Transverse colon (tissue), 4 donors: Measurements from ENCODE around the gene SMIM43. TPM values are rescaled to one million over a fixed set of nuclear protein-coding genes. Genes with fewer than 3 reads are reported as not detected.

Experiments
- DNase-seq: peaks from one replicate; pipeline ENCODE4 v3.0.0-alpha.2; 2019
- H3K27ac ChIP-seq, 4 donors: fragments of 200-600 bp; sonication (generic); 2 replicates each; pipeline ENCODE4 v1.5.1; 2016 to 2018; ENCODE audit warnings: inconsistent platforms in 4 of 4
- H3K27me3 ChIP-seq: fragments of 200-600 bp; sonication (generic); 2 replicates; pipeline ENCODE4 v1.5.1; 2017; ENCODE audit warnings: inconsistent platforms
- H3K36me3 ChIP-seq, 4 donors: fragments of 200-600 bp; sonication (generic); 2 replicates each; pipeline ENCODE4 v1.5.1; 2017 to 2019; ENCODE audit warnings: inconsistent platforms in 4 of 4
- H3K4me1 ChIP-seq, 4 donors: fragments of 200-600 bp; sonication (generic); 2 replicates each; pipeline ENCODE4 v1.5.1; 2017 to 2020; ENCODE audit warnings: inconsistent platforms in 4 of 4
- H3K4me3 ChIP-seq, 4 donors: fragments of 200-600 bp; sonication (generic); 1 replicate in 1 of 4; 2 replicates in 3 of 4; pipeline versions ENCODE4 v1.5.1 to v1.6.1; 2017 to 2019; ENCODE audit warnings: inconsistent platforms in 4 of 4
- H3K9me3 ChIP-seq, 2 donors: fragments of 200-600 bp; sonication (generic); 2 replicates each; pipeline ENCODE4 v1.5.1; 2017 to 2019; ENCODE audit warnings: inconsistent platforms in 2 of 2
- EP300 ChIP-seq: sonication (generic); formaldehyde crosslinking; IDR thresholded peaks from one replicate; pipeline ENCODE4 v1.6.1; 2017; ENCODE audit warnings: antibody characterized with exemption, low read depth
- POLR2A ChIP-seq: fragments of 450-650 bp; IDR thresholded peaks from one replicate; pipeline ENCODE4 v1.6.1; 2016; ENCODE audit warnings: antibody characterized with exemption, mild to moderate bottlenecking, moderate library complexity
- POLR2AphosphoS5 ChIP-seq, 3 donors: sonication (generic); formaldehyde crosslinking; IDR thresholded peaks; one replicate each; pipeline ENCODE4 v1.6.1; 2016; ENCODE audit warnings: antibody characterized with exemption in 3 of 3
- WGBS, 2 donors: methylation state at CpG; one replicate each; pipeline ENCODE4 v1.1.5; 2018; ENCODE audit warnings: low coverage in 1 of 2; 5-methylcytosine and 5-hydroxymethylcytosine counted together
- in situ Hi-C, 4 donors: fragments of 200-750 bp; cut with MboI; loops; one replicate each; pipeline versions ENCODE4 v1.15.0 to v1.15.1; 2017; ENCODE audit warnings: low sequenced_read_pairs in 3 of 4, low pct_ligation_motif_present in 1 of 4, low pct_unique_long_range_greater_than_20kb in 1 of 4
- intact Hi-C: fragments of 100-400 bp; cut with DNase I; formaldehyde crosslinking; loops from one replicate; pipeline ENCODE4 v1.15.1; 2023; ENCODE audit warnings: low total_unique reads
- total RNA-seq, 4 donors: library from RNA; depleted of rRNA; stranded (reverse); fragments of >200 nt; gene quantifications; one replicate each; pipeline ENCODE4 v1.1.0, GENCODE V29; 2016
- TF ChIP-seq, protein P1 (sequence below), 5 experiments: fragments of 200-600 bp in 3 of 5; fragments of 450-650 bp in 2 of 5; sonication (generic) in 3 of 5; IDR thresholded peaks; 1 replicate in 2 of 5; 2 replicates in 3 of 5; pipeline ENCODE4 v1.5.1; 2016 to 2017; ENCODE audit warnings: antibody characterized with exemption in 5 of 5, inconsistent platforms in 3 of 5, mild to moderate bottlenecking in 2 of 5, moderate library complexity in 1 of 5

The SMIM43 gene
- total RNA-seq, 4 donors from 2014 or later, result 0.27 TPM; not detected in 3

DNA sequence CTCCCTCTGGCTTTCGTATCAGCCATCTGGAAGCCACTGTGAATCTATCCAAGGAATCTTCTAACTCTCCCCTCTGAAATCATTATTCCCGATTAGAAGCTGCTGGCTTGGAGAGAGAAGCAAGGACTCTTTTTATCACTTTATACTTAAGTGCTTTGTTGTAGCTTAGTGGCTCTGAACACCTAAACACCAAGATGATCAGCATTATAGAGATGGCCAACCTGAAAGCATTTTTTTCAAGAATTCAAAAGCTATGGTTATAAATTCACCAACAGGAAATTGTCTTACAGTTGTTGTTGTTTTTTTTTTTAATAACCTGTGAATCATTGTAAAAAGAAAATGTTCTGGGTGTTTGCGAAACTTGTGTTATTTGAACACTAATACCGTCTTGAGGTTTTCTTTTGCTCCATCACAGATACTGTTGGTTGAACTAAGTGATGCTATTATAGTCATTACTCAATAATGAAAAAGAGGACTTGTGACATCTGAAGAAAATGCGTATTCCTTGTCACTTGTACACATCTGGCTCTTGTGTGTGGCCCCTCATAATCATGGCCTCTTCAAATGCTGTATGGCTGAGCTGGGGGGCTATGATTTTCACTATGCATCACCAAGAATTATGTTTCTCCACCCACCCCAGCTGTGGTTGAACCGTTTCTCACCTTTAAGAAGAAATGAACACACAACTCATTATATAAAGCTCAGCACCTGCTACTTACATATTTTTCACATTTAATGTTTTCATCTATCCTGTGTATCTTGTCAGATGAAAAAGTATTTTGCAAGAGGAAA is 11.8 kb upstream of the SMIM43 start:
- Histone ChIP-seq H3K27ac (no peak overlapping the region), H3K27me3 (peaks cover 3% of the 10 kb centered on the region), H3K4me3 (no peak overlapping the region), H3K36me3 (no peaks in the 10 kb centered on the region), H3K4me1 (no peaks in the 10 kb centered on the region), H3K9me3 (no peaks in the 10 kb centered on the region)
- intact Hi-C loops (no loop called here), in situ Hi-C loops (no loop called here)
- TF ChIP-seq POLR2AphosphoS5 (IDR thresholded peaks at IDR 0.05), result no peak
- no peak for TF ChIP-seq POLR2A
- TF ChIP-seq, protein P1, sequence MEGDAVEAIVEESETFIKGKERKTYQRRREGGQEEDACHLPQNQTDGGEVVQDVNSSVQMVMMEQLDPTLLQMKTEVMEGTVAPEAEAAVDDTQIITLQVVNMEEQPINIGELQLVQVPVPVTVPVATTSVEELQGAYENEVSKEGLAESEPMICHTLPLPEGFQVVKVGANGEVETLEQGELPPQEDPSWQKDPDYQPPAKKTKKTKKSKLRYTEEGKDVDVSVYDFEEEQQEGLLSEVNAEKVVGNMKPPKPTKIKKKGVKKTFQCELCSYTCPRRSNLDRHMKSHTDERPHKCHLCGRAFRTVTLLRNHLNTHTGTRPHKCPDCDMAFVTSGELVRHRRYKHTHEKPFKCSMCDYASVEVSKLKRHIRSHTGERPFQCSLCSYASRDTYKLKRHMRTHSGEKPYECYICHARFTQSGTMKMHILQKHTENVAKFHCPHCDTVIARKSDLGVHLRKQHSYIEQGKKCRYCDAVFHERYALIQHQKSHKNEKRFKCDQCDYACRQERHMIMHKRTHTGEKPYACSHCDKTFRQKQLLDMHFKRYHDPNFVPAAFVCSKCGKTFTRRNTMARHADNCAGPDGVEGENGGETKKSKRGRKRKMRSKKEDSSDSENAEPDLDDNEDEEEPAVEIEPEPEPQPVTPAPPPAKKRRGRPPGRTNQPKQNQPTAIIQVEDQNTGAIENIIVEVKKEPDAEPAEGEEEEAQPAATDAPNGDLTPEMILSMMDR (IDR thresholded peaks at IDR 0.05), result no peak
- no peak for TF ChIP-seq EP300
- DNase-seq, result no peak
- WGBS, 2 donors, result 72 to 74% methylated on average over 6 of the region's 6 CpGs

DNA sequence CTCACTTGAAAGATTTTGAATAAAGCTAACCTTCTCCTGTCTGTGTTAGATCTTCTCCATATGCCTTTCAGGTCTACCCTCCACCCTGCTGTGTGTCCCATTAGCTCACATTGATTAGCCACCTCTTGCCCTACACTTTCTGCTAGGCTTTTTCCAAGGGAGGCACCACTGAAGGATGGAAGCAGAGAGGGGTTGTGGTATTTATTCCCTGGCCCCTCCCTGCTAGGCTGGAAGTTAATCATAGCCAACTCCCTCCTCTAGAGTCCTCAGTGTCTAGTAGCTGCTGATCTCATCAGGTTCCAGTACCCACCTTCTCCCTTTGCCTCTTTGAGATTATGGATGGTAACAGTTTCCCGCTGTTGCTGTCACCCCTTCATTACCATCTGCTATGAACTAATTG is 8.9 kb upstream of the SMIM43 start:
- Histone ChIP-seq H3K4me3 (no peak overlapping the region), H3K4me1 (no peaks in the 10 kb centered on the region), H3K36me3 (no peaks in the 10 kb centered on the region), H3K9me3 (no peaks in the 10 kb centered on the region), H3K27ac (no peak overlapping the region), H3K27me3 (no peaks in the 10 kb centered on the region)
- intact Hi-C loops (no loop called here), in situ Hi-C loops (no loop called here)
- TF ChIP-seq POLR2AphosphoS5 (IDR thresholded peaks at IDR 0.05) (no peak), POLR2A (no peak), EP300 (no peak)
- TF ChIP-seq, protein P1 (IDR thresholded peaks at IDR 0.05), result no peak
- WGBS, 2 donors, result 100% methylated on average over 1 of the region's 1 CpG; no CpG with 5 or more reads in 1 of the 2 donors
- no peak for DNase-seq

DNA sequence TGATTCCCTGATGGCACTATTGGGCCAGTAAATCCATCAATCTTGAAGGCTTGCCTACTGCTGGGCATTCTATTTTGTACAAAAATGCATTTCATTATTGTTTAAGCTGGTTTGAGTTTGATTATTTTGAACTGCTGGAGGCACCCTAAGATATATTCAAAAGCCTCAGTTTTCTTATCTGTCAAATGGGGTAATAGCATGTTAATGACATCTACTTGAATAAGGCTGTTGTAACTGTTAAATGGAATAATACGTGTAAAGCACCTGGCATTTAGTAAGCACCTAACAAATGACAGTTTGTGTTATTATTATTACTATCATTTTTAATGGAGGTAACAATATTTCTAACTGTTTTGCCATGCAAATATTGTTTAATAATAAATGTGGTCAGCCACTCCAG is 6.9 kb upstream of the SMIM43 start:
- in situ Hi-C loops, result no loop called here
- no peak overlapping the region for H3K4me3 ChIP-seq
- no peaks in the 10 kb centered on the region for H3K9me3 ChIP-seq
- no peaks in the 10 kb centered on the region for H3K4me1 ChIP-seq
- DNase-seq, result no peak
- intact Hi-C loops, result no loop called here
- no peaks in the 10 kb centered on the region for H3K36me3 ChIP-seq
- no peaks in the 10 kb centered on the region for H3K27me3 ChIP-seq
- H3K27ac ChIP-seq, result no peak overlapping the region
- TF ChIP-seq EP300, result no peak
- TF ChIP-seq, protein P1 (IDR thresholded peaks at IDR 0.05), result no peak
- TF ChIP-seq POLR2A, result no peak
- TF ChIP-seq POLR2AphosphoS5 (IDR thresholded peaks at IDR 0.05), result no peak
- WGBS, 2 donors, result 83 to 90% methylated on average over 1 of the region's 1 CpG

DNA sequence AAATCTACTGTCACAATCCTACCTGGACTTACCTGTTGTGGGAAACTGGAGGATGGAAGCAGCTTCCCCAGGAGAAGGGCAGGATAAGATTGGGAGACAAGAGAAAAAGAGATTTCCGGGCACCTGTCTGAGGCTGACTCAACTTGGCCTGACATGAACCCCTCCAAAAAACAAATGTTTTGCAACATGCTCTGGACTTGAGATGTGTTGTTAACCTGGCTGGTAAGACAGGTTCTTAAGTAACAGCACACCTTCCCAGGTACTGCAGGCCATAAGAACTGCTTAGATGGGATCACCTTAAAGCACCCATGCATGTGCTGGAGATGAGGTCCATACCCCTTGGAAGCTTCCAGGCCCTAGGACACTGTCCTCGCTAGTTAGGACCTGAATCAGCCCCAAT is 4.4 kb upstream of the SMIM43 start:
- TF ChIP-seq POLR2A (no peak), EP300 (no peak), POLR2AphosphoS5 (IDR thresholded peaks at IDR 0.05) (no peak)
- TF ChIP-seq, protein P1 (IDR thresholded peaks at IDR 0.05), result no peak
- WGBS, 2 donors, result 94 to 100% methylated on average over 1 to 2 of the region's 2 CpGs
- Histone ChIP-seq H3K9me3 (no peaks in the 10 kb centered on the region), H3K4me3 (no peak overlapping the region), H3K36me3 (no peaks in the 10 kb centered on the region), H3K4me1 (peaks cover 0 to 7% (median 1%) of the 10 kb centered on the region in 4 donors), H3K27ac (no peak overlapping the region), H3K27me3 (peaks cover 18% of the 10 kb centered on the region)
- DNase-seq, result no peak
- intact Hi-C loops (no loop called here), in situ Hi-C loops (no loop called here)
